Measurements from ENCODE around the gene HSF5. TPM values are rescaled to one million over a fixed set of nuclear protein-coding genes. Genes with fewer than 3 reads are reported as not detected.

HSF5 gene
- total and polyA plus RNA-seq, 2 of the 13 experiments (the other 11 are each of a cell fraction or from before 2014, with no cell fraction given) = not detected

- peak; percentile 19; the same call in 1 of the 2 replicates for TF ChIP-seq ZNF281 (CRISPR knock-in tag; IDR thresholded peaks at IDR 0.05; ENCODE audit: borderline replicate concordance)
- no peak for TF ChIP-seq KLF15 (CRISPR knock-in tag; IDR thresholded peaks at IDR 0.05; ENCODE audit: borderline replicate concordance)
- TF ChIP-seq ZNF557 (CRISPR knock-in tag; IDR thresholded peaks at IDR 0.05) = no peak
- TF ChIP-seq STAT5B (CRISPR knock-in tag; IDR thresholded peaks at IDR 0.05) = 0 out of 2 replicates have a peak, but pooled peaks have one; percentile 23
- TF ChIP-seq GABPB1 (CRISPR knock-in tag; IDR thresholded peaks at IDR 0.05) = peak; percentile 37; the same call in 1 of the 2 replicates
- no peak for TF ChIP-seq ZNF432 (CRISPR knock-in tag; IDR thresholded peaks at IDR 0.05; ENCODE audit: borderline replicate concordance)
- TF ChIP-seq, protein P1, sequence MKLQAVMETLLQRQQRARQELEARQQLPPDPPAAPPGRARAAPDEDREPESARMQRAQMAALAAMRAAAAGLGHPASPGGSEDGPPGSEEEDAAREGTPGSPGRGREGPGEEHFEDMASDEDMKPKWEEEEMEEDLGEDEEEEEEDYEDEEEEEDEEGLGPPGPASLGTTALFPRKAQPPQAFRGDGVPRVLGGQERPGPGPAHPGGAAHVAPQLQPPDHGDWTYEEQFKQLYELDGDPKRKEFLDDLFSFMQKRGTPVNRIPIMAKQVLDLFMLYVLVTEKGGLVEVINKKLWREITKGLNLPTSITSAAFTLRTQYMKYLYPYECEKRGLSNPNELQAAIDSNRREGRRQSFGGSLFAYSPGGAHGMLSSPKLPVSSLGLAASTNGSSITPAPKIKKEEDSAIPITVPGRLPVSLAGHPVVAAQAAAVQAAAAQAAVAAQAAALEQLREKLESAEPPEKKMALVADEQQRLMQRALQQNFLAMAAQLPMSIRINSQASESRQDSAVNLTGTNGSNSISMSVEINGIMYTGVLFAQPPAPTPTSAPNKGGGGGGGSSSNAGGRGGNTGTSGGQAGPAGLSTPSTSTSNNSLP (IDR thresholded peaks at IDR 0.05; ENCODE audit: low read depth, low read length) = peak; percentile 33; the same call in 1 of the 2 replicates
- peak; percentile 39 for TF ChIP-seq XRCC5 (optimal IDR thresholded peaks at IDR 0.05; ENCODE audit: low read length)
- TF ChIP-seq SRSF4 (IDR thresholded peaks at IDR 0.05; ENCODE audit: low read depth, low read length, poor library complexity, severe bottlenecking) = no peak
- TF ChIP-seq, protein P2, sequence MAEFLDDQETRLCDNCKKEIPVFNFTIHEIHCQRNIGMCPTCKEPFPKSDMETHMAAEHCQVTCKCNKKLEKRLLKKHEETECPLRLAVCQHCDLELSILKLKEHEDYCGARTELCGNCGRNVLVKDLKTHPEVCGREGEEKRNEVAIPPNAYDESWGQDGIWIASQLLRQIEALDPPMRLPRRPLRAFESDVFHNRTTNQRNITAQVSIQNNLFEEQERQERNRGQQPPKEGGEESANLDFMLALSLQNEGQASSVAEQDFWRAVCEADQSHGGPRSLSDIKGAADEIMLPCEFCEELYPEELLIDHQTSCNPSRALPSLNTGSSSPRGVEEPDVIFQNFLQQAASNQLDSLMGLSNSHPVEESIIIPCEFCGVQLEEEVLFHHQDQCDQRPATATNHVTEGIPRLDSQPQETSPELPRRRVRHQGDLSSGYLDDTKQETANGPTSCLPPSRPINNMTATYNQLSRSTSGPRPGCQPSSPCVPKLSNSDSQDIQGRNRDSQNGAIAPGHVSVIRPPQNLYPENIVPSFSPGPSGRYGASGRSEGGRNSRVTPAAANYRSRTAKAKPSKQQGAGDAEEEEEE (CRISPR knock-in tag; IDR thresholded peaks at IDR 0.05; ENCODE audit: borderline replicate concordance) = no peak
- peak in 1 of 2 experiments; percentile 50; a peak in 1 of 4 replicates for TF ChIP-seq POLR2A (IDR thresholded peaks at IDR 0.05; ENCODE audit: insufficient read depth in 1 of 2, low read depth in 2 of 2, low read length in 2 of 2)
- peak; percentile 26; the same call in 1 of the 2 replicates for TF ChIP-seq KDM2A (CRISPR knock-in tag; IDR thresholded peaks at IDR 0.05; ENCODE audit: borderline replicate concordance, low read depth)
- TF ChIP-seq POGK (CRISPR knock-in tag; conservative IDR thresholded peaks at IDR 0.05) = peak; percentile 42; the same call in 1 of the 2 replicates
- no peak; the same call in 1 of the 2 replicates for TF ChIP-seq SIX4 (CRISPR knock-in tag; IDR thresholded peaks at IDR 0.05)
- TF ChIP-seq KDM6A (CRISPR knock-in tag; IDR thresholded peaks at IDR 0.05; ENCODE audit: low read depth) = 0 out of 2 replicates have a peak, but pooled peaks have one; percentile 11
- TF ChIP-seq TFDP2 (CRISPR knock-in tag; IDR thresholded peaks at IDR 0.05) = peak; percentile 30; the same call in 1 of the 2 replicates
- TF ChIP-seq, protein P3, sequence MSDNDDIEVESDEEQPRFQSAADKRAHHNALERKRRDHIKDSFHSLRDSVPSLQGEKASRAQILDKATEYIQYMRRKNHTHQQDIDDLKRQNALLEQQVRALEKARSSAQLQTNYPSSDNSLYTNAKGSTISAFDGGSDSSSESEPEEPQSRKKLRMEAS (IDR thresholded peaks at IDR 0.05) = peak; percentile 73
- TF ChIP-seq SMAD9 (CRISPR knock-in tag; IDR thresholded peaks at IDR 0.05) = 0 out of 2 replicates have a peak, but pooled peaks have one; percentile 64
- TF ChIP-seq ZNF598 (CRISPR knock-in tag; IDR thresholded peaks at IDR 0.05; ENCODE audit: borderline replicate concordance) = no peak
Observed at GRCh38 chr17:58394534-58395223, 93.5 kb downstream of the HSF5 start (continued).

All from HepG2 (cell line).